HG03025 (cell line): Measurements from ENCODE around the gene TRIP12.
"Not testable (repeated sequence)": the region's sequence is repeated elsewhere in the genome, so short reads cannot be mapped to it uniquely, and the experiment has no call there.

Experiments
- ATAC-seq: cut with Tn5 transposase; IDR thresholded peaks from one replicate; pipeline ENCODE4 v1.9.1; 2021; ENCODE audit warnings: mild to moderate bottlenecking, moderate library complexity; ENCODE audit not compliant: unreplicated experiment, low FRiP score

TRIP12 gene

DNA sequence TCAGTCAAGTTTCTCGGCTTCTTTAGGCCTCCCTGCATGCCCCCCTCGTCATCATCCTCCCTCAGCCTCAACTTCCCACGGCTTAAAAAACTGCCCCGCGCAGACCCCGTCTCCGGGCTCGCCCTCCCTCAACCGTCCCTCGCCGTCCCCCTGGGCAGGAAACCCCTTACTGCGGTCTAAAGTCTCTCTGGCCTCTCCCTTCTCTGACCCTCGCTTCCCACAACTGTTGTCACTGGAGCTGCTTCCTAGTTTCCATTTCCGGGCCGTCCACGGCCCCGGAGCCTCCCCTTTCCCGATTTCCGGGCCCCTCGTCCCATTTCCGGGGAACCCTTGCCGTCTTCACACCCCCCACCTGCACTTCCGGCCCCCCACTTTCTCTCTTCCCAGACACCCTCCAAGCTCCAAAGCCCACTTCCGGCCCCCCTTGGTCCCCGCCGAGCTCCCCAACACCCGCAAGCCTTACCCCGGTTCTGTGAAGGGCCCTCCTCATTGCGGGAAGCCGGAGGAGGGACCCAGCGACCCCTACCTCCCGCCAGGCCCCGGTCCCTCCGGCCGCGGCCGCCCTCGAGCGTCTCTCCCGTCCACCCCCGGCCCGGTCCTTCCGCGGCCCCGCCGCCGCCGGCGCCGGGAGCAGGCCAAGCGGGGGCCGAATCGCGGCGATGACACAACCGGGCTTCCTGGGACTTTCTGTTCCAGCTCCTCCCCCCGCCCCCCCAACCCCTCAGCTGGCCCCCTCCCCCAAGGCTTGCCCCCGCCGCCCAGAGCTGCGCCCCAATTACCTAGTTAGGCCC lies 513 bp downstream of the TRIP12 start:
- peak; percentile 21 for ATAC-seq

DNA sequence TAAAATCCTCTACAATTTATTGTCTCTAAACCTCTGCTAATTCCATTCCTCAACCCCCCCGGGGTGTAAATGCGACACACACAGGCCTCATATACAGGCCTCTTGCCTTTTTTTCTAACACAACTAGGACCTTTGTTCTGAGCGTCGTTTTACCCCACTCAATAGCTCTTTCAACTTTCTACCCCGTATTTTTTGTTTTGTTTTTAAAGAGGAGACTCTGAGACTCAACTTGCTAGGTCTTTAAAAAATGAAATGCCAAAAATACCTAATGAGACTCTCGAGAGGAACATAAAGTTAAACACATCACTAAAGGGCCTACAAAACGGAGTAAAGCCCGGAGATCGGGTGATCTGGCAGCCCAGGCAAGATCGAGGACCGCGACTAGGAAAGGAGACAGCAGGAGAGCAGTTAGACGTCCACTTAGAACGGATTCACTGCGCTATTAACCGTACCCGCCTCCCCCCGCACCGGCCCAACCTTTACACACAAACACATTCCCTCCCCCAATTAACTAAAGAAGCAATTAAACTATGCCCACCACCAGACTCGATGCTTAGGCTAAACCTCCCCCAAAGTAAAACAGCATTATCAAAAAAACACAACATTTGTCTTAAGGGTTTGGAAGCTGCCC lies 1.7 kb downstream of the TRIP12 start:
- no peak for ATAC-seq

DNA sequence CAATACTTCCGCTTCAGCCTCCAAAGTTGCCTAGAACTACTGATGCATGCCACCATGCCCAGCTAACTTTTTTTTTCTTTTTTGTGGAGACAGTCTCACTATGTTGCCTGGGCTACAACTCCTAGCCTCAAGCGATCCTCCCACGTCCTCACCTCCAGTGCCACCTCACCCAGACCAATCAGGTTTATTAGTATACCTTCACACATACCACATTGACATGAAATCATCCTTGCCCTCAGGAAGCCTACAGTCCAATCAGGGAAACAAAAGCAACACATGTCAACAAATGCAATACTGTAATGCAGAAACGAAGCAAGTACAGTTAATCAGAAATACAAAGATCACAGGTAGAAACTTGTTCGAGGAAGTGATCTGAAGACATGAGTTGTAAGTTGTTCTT lies 4.0 kb downstream of the TRIP12 start:
- ATAC-seq, result no peak

DNA sequence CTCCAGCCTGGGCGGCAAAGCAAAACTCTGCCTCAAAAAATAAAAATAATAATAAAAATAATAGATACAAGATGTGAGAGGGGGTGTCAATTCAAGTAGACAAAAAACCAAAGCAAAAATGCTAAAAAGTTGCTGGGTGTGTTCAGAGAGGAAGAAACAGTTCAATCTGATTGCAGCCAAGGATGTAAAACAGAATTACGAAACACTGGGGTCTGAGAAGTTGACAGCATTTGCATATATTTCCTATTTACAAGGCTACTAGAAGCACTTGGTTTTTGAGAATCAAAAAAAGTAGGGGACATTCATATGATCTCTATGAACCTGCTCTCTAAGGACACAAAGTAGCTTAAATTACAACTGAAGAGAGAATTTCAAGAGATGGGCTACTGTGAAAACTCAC lies 7.6 kb downstream of the TRIP12 start:
- ATAC-seq, result no peak

DNA sequence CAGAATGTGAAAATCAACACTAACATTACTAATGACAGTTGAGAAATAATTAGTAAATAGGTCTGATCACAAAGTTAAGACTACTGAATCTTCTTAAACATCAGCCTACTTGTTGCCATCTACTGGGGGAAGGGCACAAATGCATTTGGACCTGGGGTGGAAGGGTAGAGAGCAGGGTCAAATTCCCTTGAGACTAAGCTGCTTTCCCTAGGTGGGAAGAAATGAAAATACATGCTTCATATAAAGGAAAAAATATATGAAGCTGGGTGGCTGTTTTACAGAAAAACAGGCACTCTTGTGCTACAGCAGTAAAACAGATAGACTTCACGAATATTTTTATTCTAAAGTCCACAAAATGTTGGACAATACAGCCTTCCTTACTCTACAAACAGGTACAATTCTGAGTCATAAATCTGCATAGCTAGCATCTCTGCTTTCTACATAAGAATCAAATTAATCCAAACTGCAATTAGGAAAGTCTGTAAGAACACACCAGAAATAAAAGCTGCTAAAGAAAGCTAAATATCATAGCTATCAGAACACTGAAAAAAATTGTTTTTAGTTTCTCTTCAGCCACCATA lies 10.9 kb downstream of the TRIP12 start:
- ATAC-seq, result peak; percentile 65

DNA sequence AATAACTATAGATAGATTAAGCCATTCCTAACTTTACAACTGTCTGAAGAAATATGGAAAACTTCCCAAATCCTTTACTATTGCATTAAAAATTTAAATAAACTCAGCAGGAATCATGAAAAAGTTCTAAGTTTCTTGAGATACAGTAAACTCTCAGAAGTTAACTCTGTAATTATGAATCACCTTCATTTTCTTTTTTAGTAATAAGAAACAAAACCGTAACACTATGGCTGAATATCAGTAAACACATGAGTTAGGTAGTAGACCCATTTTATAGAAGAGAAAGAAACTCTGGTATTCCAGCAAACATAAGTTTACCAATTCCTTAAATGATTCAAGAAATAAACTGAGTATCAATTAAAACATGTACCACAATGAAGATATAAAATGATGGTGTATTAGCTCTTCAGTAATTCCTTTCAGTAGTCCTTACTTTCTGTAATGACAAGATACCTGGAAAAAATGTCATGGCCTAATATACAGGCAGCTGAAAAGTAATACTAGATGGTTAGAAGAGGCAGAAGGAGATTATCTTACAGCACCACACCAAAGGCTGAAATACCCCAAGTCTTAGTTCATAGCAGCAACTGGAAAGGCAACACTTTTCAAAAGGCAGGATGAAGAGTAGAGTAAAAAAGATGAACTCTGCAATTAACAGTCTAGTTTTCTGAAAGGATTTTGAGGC lies 11.5 kb downstream of the TRIP12 start:
- ATAC-seq, result no peak

DNA sequence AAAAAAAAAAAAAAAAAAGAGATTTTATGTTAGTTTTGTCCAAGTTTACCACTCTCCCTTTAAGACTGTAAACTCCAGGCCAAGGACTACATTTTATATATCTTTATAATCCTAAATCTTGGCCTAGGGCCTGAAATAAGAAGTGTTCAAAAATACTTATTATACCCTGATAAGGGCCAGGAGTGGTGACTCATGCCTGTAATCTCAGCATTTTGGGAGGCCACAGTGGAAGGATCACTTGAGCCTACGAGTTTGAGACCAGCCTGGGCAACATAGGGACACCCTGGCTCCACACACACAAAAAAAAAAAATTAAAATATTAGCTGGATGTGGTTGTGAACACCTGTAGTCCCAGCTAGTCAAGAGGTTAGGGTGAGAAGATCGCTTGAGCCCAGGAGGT lies 12.7 kb downstream of the TRIP12 start:
- no peak for ATAC-seq

DNA sequence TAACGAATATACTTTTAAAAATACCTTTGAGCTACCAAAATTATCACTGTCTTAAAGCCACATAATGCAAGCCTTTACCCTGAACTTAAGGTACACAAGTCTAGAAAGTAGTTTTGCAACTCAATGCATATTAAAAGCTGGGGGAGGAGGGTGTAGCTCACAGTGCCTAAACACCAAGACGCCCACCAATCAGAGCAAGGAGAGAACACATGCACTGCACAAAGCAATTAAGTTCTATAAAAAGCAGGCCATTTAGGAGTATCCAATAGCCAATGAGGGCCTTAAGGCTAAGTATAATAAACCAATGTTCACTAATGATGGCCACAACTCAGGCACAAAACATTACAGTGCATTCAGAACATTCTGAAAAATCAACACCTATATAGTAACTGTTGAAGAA lies 16.2 kb downstream of the TRIP12 start:
- no peak for ATAC-seq

DNA sequence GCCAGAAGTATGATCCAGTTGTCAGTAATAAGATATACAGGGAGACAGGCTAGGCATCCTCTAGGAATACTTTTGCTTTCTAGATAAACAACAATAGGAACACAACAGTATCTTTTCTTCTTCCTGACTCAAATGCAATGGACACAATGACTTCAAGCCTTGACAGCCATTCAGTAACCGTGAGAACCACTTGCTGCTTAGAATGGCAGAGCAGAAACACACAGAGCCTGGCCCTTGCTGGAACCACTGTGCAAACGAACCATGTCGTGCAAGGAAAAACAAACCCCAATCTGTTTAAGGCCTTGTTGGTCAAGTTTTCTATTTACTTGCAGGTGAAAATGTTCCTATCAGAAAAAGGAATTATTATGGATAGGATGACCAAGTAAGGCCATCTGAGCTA lies 18.8 kb downstream of the TRIP12 start:
- no peak for ATAC-seq

DNA sequence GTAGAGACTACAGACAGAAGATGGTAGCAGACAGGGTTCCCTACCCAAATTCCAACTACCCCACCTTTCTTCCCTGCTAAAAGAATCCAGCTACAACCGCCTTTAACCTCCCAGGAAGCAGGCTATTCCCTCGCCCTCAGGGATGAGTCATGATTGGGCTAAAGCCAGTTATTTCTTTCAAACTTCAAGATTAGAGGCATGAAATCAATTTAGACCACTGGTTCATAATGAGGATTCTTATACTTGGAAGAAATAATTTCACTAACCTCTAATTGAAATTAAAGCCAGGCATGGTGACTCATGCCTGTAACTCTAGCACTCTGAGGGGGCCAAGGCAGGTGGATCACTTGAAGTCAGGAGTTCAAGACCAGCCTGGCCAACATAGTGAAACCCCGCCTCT lies 20.0 kb downstream of the TRIP12 start:
- ATAC-seq, result no peak

DNA sequence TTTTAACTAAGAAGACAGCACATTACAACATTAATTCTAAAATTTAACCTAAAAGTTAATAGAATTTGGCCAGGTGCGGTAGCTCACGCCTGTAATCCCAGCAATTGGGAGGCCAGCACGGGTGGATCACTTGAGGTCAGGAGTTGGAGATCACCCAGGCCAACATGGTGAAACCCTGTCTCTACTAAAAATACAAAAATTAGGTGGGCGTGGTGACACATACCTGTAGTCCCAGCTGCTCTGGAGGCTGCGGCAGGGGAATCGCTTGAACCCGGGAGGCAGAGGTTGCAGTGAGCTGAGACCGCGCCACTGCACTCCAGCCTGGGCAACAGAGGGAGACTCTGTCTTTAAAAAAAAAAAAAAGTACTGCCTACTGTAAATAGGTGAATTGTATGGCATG lies 21.3 kb downstream of the TRIP12 start:
- not testable (repeated sequence) for ATAC-seq

DNA sequence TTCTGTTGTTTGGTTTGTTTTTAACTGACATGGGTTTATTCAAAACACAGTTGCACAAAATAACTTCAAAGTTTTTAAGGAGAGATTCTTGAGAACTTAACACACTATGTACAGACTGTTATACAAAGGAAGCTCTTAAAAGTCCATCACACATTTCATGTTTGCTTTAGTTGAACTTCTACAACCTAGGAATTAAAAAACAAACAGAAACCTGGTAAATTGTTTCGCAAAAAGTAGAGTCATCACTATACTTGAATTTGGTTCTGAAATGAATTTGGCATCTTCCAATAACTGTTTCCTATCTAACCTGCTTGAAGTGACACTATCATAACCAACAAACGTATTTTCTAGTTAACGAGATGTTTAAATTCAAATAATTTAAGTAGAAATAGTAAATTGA lies 21.8 kb downstream of the TRIP12 start:
- no peak for ATAC-seq

DNA sequence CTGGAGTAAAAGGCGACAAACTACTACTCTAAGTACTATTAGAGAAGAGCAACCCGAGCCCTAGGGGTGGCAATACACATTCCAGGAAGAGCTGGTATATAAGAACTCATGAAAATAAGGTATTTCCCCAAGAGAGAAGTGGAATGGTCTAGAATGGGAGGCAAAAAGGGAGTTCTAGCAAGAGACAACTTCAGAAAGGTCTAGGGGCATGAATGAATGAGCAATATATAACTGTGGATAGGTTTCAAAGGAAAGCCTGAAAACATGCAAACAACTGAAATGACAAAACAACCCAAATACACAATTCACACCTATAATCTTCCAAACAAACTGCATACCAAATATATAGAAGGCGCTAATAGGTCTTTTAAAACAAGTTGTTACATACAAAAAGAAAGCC lies 22.2 kb downstream of the TRIP12 start:
- ATAC-seq, result no peak

DNA sequence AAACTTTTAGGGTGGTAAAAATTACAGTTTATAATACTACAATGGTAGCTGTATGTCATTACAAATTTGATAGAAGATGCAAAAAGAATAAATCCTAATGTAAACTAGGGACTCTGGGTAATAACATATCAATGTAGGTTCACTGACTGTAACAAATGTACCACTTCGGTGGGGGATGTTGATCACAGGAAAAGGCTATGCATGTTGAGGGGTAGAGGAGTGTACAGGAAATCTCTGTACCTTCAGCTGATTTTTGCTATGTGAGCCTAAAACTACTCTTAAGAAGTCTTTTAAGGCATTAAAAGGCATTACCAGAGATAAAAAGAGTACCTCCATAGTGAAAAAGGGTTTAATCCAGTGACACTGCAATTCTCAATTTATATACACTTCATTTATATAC lies 25.0 kb downstream of the TRIP12 start:
- no peak for ATAC-seq

DNA sequence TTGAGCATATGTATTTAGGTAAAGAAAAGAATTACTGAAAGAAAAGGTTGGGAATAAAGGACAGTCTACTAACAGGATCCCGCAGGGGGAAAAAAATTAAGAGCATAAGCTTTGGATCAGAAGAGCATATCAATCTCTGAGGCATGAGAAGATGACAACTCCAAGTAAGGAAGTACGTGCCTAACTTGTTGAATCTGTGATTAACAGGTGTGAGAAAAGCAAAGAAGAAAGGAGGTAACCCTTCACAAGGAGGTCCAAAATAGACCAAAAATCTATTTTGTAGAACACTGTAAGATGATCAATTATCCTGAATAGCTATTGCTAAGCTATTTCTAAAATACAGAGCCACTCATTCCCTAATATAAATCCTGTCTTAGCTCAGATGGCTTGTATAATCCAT lies 32.8 kb downstream of the TRIP12 start:
- ATAC-seq, result no peak

DNA sequence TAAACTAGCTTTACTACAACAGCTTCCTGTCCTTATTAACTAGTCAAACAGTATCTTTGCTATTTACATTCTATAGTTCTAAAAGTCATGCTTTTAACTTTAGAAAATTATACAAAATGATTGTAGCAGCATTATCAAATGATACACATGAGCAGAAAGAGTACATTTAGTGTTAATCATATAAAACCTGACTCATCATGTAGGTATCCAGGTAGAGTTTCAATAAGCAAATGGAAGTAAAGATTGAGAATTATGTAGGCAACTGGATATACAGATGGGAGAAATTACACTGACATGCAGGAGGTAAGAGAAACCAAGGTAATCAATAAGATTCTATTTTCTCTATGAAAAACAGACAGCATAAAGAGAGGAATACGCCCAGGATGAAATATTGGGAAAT lies 33.8 kb downstream of the TRIP12 start:
- no peak for ATAC-seq

DNA sequence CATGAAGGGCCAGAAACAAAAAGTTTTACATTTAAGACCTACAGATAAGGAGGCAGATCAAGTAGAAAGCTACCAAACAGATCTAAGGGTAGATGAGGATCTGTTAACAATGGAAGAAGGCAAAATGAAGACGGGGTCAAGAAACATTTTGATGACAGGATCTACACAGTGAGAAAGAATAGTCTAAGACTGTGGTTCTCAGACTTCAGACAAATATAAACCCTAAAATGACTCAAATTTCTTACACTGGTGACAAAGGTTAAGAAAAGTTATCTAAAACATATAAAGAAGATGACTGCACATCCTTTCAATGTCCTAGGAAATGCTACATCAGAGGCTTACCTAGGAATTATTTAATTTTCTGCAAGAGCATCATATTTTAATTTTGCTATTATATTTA lies 34.4 kb downstream of the TRIP12 start:
- ATAC-seq, result no peak

DNA sequence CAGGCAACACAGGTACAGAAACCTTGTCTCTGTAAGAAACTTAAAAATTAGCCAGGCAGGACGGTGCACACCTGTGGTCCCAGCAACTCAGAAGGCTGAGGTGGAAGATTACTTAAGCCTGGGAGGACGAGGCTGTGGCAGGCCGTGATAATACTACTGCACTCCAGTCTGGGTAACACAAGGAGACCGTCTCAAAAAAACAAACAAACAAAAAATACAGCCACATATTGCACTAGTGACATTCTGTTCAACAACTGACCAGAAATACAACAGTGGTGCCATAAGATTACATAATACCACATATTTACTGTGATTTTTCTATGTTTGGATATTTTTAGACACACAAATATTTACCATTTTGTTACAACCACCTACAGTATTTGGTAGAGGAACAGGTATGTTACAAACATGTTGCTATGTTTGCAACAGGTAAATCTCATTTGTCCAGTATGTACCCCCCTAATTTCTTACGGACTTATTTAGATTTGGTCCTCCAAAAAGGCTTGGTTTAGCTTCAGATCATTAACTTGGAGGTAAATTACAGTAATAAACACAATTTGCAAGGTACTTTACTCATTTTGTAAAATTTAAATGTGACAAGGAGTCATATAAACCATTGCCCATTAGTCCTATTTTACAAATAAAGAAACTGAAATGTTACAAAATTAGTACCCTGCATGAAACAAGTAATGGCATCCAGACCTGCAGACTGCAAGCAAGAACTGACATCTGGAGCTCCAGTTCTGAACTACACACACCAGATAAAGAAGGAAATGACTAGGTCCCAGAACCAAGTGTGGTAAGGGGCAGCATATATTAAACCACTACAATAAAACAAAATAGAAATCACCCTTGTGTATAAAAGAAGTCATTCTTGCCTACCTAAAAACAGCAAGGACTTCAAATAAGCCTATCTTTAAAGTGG lies 36.8 kb downstream of the TRIP12 start:
- ATAC-seq, result peak; percentile 88

DNA sequence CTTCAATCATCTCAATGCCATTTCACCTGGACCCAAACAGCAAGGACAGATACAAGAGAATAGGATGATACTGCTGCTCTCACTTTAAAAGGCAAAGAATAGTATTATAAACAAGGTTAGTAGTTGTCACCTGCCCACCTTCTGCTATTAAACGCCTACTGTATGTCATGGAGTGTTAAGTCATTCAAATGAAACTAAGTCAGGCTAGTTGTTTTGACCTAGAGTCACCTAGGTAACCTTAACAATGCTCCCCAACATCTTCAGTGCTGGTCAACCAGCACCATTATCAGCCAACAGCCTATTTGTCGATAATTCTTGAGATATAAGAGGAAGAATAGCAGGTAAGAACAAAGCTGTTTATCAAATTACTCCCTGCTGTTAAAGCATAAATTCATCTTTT lies 39.2 kb downstream of the TRIP12 start:
- no peak for ATAC-seq

DNA sequence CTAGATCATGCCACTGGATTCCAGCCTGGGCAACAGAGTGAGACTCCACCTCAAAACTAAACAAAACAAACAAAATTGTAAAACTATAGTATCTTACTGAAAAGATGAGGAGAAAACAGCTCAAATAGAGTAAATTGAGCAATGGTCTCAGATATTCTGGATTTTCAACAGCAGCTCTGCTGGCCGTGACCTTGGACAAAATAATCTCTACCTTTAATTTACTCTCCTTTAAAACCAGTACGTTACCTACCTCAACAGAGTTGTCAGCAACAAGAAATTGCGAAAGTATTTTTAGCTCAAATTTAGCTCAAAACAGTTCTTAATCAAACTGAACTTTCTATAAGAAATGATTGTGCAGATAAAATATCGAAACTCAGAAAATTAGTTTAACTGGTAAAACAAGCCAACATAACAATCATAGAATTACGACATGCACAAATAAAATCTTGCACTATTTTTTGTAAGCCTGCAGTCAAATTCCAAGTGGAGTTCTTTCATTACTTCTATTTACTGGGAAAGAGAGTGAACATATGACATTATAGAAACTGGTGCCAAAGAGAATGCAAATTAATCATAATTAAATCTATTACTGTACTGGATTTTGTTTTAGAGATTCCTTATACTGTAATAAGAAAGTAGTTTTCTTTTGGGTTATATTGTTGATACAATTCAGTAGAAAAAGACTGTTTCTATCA lies 40.8 kb downstream of the TRIP12 start:
- no peak for ATAC-seq
